Measurements from ENCODE around the gene EIF3B.
"Not testable (repeated sequence)": the region's sequence is repeated elsewhere in the genome, so short reads cannot be mapped to it uniquely, and the experiment has no call there.

EIF3B gene

DNA sequence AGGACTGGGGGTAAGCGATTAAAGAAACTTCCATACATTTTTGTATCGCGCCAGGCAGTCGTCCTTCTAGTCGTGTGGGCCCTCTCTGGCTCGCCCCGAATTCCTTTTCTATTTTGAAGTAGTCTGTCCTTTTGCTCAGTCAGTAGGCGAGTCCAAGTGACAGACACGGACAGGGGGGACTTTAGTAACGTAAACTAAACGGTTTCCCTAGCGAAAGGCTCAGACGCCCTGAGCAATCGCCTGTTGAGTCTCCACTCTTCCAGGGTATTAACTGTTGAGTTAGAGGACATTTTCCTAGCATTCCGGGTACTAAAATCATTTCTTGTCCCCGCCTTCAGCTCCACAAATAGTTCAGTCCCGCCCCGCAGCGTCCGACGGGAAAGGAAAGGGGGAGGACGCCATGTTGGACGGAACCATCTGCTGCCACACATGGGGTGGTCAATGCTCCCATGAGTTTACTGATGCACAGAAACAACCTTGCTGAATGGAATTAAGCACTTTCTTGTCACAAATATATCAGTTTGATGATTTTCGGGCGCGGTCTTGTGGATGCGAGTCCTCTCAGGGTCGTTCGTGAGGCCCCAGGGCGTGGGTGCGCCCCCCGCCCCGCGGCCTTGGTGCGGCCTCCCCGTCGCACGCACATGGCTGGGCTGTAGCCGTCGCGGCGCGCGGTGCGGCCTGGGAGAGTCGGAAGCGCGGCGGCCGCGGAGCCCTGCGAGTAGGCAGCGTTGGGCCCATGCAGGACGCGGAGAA lies at the start of gene EIF3B:
Gene EIF3B, plus strand, starts transcription at position 642 of the 753 bp plus-strand sequence. Its CDS starts 95 bp downstream, at position 737.
- peak; percentile 95 for DNase-seq

DNA sequence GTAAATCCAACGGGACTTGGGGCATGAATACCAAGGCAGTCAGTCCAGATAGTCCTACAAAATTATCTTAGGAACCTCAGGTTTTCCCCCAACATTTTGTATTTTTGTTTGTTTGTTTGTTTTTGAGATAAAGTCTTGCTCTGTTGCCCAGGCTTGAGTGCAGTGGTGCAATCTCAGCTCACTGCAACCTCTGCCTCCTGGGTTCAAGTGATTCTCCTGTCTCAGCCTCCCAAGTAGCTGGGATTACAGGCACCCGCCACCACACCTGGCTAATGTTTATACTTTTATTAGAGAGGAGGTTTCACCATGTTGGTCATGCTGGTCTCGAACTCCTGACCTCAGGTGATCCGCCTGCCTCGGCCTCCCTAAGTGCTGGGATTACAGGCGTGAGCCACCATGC lies 49.4 kb upstream of the EIF3B start:
- DNase-seq: not testable (repeated sequence)

DNA sequence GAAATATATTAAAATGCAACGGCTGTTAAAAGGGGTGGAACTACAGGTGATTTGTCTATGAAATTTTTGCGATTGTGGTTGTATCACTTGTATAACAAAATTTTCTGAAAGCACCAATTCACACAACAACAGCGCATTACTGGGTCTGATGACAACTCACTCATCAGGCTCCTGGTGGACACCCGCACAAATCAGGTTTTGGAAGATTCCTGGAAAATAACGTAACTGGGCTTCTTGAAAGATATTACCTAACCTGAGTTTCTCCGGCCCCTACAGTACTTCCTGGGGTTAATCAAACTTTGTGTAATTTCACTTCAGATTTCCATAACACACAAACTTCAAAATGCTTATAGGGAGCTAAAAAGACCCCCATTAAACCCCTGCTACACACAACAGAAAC lies 47.9 kb upstream of the EIF3B start:
- DNase-seq: no peak

DNA sequence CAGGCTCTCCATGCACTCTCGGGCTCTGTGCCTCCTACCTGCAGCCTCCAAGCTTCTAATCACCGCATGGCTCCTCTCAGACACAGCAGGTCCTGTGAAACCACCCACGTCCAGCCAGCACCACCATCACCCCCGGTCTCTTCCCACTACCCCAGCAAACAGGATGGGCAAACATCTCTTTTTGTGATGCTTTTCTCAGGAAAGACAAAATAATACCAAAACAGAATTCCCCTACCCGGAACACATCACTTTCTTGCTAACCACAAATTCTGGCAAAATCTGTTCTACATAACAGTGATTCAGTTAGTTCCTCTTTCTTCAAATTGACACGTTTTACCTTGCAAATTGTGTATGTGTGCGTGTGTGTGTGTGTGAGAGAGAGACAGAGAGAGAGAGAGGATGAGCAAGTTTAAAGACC lies 46.9 kb upstream of the EIF3B start:
- DNase-seq: no peak

GRCh38 chr7:2309889-2310331 lies 44.7 kb upstream of the EIF3B start:
- DNase-seq: no peak

DNA sequence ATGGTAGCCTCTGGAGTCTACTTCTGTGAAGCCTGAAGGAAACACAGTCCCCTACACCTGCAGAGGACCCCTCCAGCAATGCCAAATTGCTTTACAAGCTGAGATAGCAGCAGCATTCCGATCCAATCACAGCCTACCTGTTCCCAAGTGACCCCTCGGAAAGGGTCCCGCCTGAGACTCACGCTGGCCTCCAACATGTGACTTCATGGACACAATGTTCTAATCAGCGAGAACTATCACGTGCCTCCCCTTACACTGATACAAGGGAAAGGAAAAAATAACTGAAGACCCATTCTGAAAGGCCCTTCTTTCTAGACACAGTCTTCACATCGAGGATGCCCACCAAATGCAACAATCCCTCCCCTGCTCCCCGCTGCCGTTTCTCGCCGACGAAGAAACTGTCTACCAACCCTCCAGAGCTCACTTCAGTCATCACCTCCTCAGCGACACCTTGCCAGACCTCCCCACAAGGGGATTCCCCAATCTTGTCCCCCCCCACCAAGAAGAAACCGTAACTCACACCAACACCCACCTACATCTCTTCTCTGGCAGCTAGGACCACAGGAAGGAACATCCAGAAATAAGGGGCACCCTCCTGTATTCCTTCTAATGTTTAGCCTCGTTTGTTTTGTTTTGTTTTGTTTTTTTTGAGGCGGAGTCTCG lies 42.2 kb upstream of the EIF3B start:
- DNase-seq: no peak

DNA sequence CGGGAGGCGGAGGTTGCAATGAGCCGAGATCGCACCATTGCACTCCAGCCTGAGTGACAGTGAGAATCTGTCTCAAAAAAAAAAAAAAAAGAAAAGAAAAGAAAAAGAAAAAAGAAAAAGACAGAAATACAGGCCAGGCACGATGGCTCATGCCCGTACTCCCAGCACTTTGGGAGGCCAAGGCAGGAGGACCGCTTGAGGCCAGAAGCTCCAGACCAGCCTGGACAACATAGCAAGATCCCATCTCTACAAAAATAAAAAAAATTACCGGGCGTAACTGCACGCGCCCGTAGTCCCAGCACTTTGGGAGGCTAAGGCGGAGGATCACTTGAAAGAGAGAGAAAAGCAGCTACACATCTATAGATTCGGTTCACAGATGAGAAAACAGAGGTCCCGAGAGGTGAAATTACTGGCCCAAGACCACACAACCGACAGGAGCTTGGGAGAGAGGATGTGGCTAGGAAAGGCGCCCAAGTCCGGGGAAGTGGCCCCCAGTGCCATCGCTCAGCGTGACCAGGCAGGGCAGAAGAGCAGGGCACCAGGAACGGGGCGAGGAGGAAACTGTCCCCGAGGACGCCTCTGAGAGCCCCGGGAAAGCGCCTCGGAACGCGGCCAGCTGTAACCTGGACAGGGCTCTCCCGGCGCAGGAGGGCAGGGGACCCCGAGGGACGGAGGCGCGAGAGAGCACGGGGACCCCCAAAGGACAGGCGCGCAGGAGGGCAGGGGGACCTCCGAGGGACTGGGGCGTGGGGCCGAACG lies 41.0 kb upstream of the EIF3B start:
- DNase-seq: no peak

- peak; percentile 94 for DNase-seq
These were observed 40.2 kb upstream of the EIF3B start, which contains the start of gene SNX8 for GRCh38 chr7:2314209-2314955. Gene SNX8 (minus strand): TSS chr7:2314441. CDS start chr7:2314421, 20 bp downstream.

DNA sequence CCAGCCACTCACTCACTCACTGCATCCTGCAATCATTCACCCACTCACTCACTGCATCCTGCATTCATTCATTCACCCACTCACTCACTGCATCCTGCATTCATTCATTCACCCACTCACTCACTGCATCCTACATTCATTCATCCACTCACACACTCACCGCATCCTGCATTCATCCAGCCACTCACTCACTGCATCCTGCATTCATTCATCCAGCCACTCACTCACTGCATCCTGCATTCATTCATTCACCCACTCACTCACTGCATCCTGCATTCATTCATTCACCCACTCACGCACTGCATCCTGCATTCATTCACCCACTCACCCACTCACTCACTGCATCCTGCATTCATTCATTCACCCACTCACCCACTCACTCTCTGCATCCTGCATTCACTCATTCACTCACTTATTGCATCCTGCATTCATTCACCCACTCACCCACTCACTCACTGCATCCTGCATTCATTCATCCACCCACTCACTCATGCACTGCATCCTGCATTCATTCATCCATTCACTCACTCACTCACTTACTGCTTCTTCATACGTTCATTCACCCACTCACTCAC lies 39.6 kb upstream of the EIF3B start:
- DNase-seq: not testable (repeated sequence)

DNA sequence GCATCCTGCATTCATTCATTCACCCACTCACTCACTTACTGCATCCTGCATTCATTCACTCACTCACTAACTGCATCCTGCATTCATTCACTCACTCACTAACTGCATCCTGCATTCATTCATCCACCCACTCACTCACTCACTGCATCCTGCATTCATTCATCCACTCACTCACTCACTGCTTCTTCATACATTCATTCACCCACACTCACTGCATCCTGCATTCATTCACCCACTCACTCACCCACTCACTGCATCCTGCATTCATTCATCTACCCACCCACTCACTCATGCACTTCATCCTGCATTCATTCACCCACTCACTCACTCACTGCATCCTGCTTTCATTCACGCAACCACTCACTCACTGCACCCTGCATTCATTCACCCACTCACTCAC lies 38.8 kb upstream of the EIF3B start:
- no peak for DNase-seq

DNA sequence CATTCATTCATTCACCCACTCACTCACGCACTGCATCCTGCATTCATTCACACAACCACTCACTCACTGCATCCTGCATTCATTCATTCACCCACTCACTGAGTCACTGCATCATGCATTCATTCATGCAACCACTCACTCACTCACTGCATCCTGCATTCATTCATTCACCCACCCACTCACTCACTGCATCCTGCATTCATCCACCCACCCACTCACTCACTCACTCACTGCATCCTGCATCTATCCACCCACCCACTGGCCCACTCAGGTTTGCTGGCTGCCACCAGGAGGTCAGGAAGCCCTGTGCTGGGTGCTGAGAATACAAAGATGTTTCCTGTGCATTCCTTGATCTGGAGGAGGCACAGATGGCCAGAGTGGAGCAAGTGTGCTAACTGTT lies 38.0 kb upstream of the EIF3B start:
- no peak for DNase-seq

DNA sequence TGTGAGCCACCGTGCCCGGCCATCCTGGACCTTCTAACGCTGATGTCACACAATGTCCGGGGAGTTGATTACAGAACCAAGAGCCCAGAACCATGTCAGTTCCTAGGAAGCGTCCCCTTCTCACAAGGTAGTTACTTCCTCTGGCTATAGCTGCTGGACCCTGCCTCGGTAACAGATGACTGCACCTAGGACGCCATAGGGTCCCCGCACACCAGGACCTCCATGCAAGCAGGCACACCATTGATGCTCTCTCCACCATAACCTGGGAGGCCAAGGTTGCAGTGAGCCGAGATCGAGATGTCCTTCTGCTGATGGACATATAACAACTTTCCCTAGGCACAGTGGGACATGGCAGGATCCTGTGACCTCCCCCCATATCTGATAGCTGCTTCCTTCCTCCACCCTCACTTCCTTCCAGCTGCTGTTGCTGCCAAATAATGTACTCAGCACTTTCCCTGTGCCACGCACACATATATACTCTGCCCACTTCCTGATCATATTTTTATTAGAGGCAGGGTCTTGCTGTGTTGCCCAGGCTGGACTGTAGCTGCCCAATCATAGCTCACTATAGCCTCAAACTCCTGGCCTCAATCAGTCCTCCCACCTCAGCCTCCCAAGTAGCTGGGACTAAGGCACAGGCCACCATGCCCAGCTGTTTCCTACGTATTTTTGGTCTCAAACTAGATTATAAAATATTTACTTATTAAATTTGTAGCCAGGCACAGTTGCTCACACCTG lies 36.9 kb upstream of the EIF3B start:
- no peak for DNase-seq

GRCh38 chr7:2321020-2321419 lies 33.6 kb upstream of the EIF3B start:
- peak in 1 of 2 experiments; percentile 9 for DNase-seq

DNA sequence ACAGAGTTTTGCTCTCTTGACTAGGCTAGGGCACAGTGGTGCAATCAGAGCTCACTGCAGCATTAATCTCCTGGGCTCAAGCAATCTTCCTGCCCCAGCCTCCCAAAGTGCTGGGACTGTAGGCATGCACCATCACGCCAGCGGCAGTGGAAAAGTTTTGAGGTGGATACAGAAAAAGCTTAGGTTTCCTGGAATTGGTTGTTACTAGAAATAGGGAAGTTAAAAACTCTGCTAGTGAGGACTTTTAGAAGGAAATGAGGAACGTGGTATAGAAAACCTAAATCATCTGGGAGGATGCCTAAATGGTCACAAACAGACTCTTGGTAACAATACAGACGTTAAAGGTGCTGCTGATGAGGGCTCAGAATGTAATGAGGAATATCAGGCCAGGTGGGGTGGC lies 29.5 kb upstream of the EIF3B start:
- no peak for DNase-seq

DNA sequence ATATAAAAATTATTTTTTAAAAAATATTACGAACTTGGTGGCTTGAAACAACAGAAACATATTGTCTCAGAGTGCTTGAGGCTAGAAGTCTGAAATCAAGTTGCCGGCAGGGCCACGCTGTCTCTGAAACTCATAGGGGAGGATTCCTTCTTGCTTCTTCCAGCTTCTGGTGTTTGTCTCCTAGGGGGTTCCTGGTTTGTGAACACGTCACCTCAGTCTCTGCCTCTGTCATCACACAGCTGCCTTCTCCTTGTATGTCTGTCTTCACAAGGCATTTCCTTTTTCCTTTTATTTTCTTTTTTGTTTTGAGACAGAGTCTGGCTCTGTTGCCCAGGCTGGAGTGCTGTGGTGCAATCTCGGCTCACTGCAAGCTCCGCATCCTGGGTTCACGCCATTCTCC lies 27.7 kb upstream of the EIF3B start:
- no peak for DNase-seq

DNA sequence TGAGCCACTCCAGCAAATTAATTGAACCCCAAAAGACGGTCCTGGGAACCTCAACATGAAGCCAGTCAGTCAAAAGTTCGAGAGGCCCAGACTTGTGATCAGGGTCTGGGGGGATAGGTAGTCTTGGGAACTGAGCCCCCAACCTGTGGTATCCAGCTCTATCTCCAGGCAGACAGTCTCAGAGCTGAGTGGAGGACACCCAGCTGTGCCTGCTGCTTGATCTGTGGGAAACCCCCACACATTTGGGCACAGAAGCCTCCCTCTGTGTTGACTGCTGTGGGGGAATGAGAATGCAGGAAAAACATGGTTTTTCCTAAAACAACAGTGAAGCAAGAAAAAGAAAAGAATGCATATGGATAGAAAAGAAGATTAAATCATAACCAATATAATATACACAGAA lies 24.1 kb upstream of the EIF3B start:
- DNase-seq: no peak

GRCh38 chr7:2331707-2332106 lies 22.9 kb upstream of the EIF3B start:
- DNase-seq: no peak

GRCh38 chr7:2332606-2333231 lies 21.9 kb upstream of the EIF3B start:
- not testable (repeated sequence) for DNase-seq

DNA sequence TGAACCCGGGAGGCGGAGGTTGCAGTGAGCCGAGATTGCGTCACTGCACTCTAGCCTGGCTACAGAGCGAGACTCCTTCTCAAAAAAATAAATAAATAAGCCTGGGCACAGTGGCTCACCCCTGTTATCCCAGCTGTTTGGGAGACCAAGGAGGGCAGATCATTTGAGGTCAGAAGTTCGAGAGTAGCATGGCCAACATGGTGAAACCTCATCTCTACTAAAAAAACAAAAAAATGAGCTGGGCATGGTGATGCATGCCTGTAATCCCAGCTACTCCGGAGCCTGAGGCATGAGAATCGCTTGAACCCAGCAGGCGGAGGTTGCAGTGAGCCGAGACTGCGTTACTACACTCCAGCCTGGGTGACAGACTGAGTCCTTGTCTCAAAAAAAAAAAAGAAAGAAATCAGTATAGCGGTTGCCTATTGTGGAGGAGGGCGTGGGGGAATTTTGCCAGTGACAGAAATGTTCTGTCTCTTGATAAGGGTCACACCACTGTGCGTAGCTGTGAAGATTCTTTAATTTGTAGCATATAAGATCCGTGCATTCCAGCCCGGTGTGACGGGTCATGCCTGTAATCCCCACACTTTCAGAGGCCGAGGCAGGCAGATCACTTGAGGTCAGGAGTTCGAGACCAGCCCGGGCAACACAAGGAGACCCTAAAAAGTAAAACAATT lies 17.9 kb upstream of the EIF3B start:
- no peak for DNase-seq

- DNase-seq: not testable (repeated sequence)
These were observed 7.1 kb upstream of the EIF3B start for GRCh38 chr7:2347351-2348063.
